ENCODE measurements around the gene MKLN1. TPM values are rescaled to one million over a fixed set of nuclear protein-coding genes. Genes with fewer than 3 reads are reported as not detected.
A peak's percentile ranks its signal among the peaks of the same experiment; 100 is the strongest.

MKLN1 gene
- total RNA-seq, 1 experiment from 2014 or later = 61.1 TPM

DNA sequence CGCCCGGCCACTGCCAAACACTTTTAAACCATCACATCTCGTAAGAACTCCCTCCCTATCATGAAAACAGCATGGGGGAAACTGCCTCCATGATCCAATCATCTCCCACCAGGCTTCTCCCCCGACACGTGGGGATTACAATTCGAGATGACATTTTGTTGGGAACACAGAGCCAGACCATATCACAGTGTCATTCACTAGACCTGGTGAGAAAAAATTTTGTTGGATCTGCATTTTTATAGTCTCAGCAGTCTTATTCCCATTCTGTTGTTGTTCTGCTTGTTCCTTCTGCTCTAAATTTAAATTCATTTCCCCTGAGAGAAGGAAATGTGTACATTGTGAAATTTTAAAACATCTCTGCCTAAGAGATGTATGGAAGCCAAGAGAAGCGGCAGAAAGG lies 4.8 kb upstream of the MKLN1 start:
- TF ChIP-seq EZH2 (IDR thresholded peaks at IDR 0.05; ENCODE audit: low read depth) = no peak
- TF ChIP-seq, protein P1, sequence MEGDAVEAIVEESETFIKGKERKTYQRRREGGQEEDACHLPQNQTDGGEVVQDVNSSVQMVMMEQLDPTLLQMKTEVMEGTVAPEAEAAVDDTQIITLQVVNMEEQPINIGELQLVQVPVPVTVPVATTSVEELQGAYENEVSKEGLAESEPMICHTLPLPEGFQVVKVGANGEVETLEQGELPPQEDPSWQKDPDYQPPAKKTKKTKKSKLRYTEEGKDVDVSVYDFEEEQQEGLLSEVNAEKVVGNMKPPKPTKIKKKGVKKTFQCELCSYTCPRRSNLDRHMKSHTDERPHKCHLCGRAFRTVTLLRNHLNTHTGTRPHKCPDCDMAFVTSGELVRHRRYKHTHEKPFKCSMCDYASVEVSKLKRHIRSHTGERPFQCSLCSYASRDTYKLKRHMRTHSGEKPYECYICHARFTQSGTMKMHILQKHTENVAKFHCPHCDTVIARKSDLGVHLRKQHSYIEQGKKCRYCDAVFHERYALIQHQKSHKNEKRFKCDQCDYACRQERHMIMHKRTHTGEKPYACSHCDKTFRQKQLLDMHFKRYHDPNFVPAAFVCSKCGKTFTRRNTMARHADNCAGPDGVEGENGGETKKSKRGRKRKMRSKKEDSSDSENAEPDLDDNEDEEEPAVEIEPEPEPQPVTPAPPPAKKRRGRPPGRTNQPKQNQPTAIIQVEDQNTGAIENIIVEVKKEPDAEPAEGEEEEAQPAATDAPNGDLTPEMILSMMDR (conservative IDR thresholded peaks at IDR 0.05) = no peak
- BruUV-seq (replicated peaks) = no TSS peak
- H3K9me3 ChIP-seq (ENCODE audit: insufficient read depth, low read depth) = peaks cover 7% of the 10 kb centered on the region; the same call in 1 of the 2 replicates

DNA sequence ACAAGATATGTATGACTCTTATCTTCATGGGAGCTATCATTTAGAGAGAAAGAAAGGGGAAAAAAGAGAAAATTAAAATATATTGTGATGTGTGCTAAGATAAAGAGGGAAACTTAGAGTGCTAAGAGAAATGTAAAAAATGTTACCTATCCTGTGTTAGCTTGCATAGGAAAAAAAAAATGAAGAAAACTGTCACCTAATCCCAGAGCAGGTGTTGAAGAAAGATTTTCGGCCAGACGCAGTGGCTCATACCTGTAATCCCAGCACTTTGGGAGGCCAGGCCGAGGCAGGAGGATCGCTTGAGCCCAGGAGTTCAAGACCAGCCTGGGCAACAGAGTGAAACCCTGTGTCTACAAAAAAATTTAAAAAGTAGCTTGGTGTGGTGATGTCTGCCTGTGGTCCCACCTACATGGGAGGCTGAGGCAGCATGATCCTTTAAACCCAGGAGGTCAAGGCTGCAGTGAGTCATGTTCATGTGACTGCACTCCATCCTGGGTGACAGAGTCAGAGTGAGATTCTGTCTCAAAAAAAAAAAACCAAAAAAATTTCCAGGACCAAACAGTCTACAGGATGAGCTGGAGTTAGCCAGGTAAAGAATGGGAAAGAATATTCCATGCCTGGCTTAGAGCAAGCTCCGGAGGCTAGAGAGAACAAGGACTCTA lies 2.4 kb upstream of the MKLN1 start:
- H3K9me3 ChIP-seq (ENCODE audit: insufficient read depth, low read depth) = no peaks in the 10 kb centered on the region
- BruUV-seq (replicated peaks) = no TSS peak
- H3K79me2 ChIP-seq (ENCODE audit: low read depth) = peaks cover 44% of the 10 kb centered on the region
- no peaks in the 10 kb centered on the region for H3K27me3 ChIP-seq (ENCODE audit: insufficient read depth, low read depth)
- intact Hi-C loops (cut with micrococcal nuclease; ENCODE audit: unreplicated experiment) = loop anchor here (5.0 kb wide), 2 partner anchors 47 to 97 kb away; no protein-coding TSS in a partner anchor
- H3F3A ChIP-seq (ENCODE audit: insufficient read depth, low read depth) = no peaks in the 10 kb centered on the region; the same call in none of the 2 replicates
- no peaks in the 10 kb centered on the region for H3K9me2 ChIP-seq (ENCODE audit: insufficient read depth)
- ChIA-PET CTCF (interaction anchor here (0.6 to 0.7 kb wide), 3 partner anchors 46 to 1053 kb away, joined by 3 to 4 read pairs (median 3); no protein-coding TSS in a partner anchor), POLR2A (ENCODE audit: unreplicated experiment) (no interaction called here)
- TF ChIP-seq EZH2 (IDR thresholded peaks at IDR 0.05; ENCODE audit: low read depth) = no peak
- TF ChIP-seq, protein P1 (conservative IDR thresholded peaks at IDR 0.05) = no peak
- H3K4me2 ChIP-seq = 0 out of 2 replicates have a peak overlapping the region, but pooled peaks have one; percentile 5
- H3K4me3 ChIP-seq = no peak overlapping the region
- peaks cover 36% of the 10 kb centered on the region for H3K4me1 ChIP-seq (replicated peaks; ENCODE audit: insufficient read depth)
- no peak overlapping the region for H2AFZ ChIP-seq
- H3K36me3 ChIP-seq (ENCODE audit: low read depth) = no peaks in the 10 kb centered on the region
- no peaks in the 10 kb centered on the region for H4K20me1 ChIP-seq (ENCODE audit: insufficient read depth)
- DNase-seq = no peak
- H3K27ac ChIP-seq = no peak overlapping the region

More for the DNA sequence above, 4.8 kb upstream of the MKLN1 start:
- Histone ChIP-seq H2AFZ (no peak overlapping the region), H3K27me3 (ENCODE audit: insufficient read depth, low read depth) (no peaks in the 10 kb centered on the region), H3K9me2 (ENCODE audit: insufficient read depth) (no peaks in the 10 kb centered on the region), H3K4me2 (no peak overlapping the region), H3F3A (ENCODE audit: insufficient read depth, low read depth) (no peaks in the 10 kb centered on the region; the same call in 1 of the 2 replicates), H3K4me1 (replicated peaks; ENCODE audit: insufficient read depth) (peaks cover 20% of the 10 kb centered on the region), H3K36me3 (ENCODE audit: low read depth) (no peaks in the 10 kb centered on the region), H3K27ac (no peak overlapping the region), H3K4me3 (no peak overlapping the region), H4K20me1 (ENCODE audit: insufficient read depth) (no peaks in the 10 kb centered on the region), H3K79me2 (ENCODE audit: low read depth) (peaks cover 19% of the 10 kb centered on the region)
- no peak for DNase-seq
- ChIA-PET POLR2A (ENCODE audit: unreplicated experiment) (no interaction called here), CTCF (no interaction called here)
- intact Hi-C loops (cut with micrococcal nuclease; ENCODE audit: unreplicated experiment) = no loop called here

DNA sequence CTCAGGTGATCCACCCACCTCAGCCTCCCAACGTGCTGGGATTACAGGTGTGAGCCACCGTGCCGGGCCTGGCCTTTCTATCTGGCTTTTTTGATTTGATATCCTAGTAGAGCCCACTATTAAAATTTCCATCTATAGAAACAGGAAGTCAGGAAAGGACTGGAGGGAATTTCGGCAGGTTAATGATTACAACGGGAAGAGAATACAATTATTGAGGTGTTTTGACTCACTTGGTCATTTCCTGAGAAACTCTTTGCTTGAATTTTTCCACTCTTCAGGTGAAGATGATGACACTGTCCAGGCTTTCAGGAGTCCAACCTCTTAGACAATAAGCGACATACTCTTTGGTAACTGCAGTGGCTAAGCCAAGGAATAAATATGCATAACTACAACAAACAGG lies 1.1 kb upstream of the MKLN1 start:
- peaks cover 57% of the 10 kb centered on the region for H3K79me2 ChIP-seq (ENCODE audit: low read depth)
- H3F3A ChIP-seq (ENCODE audit: insufficient read depth, low read depth) = no peaks in the 10 kb centered on the region; the same call in none of the 2 replicates
- no peaks in the 10 kb centered on the region for H3K27me3 ChIP-seq (ENCODE audit: insufficient read depth, low read depth)
- no peak for TF ChIP-seq EZH2 (IDR thresholded peaks at IDR 0.05; ENCODE audit: low read depth)
- TF ChIP-seq, protein P1 (conservative IDR thresholded peaks at IDR 0.05) = no peak
- peak overlapping the region; percentile 76 for H3K27ac ChIP-seq
- CTCF ChIA-PET = interaction anchor here (0.6 kb wide), 1 partner anchor 153 kb away, joined by 9 read pairs; no protein-coding TSS in a partner anchor
- no peaks in the 10 kb centered on the region for H4K20me1 ChIP-seq (ENCODE audit: insufficient read depth)
- H3K4me2 ChIP-seq = peak overlapping the region; percentile 95
- H3K4me3 ChIP-seq = peak overlapping the region; percentile 91
- intact Hi-C loops (cut with micrococcal nuclease; ENCODE audit: unreplicated experiment) = loop anchor here (5.0 kb wide), 2 partner anchors 46 to 96 kb away; no protein-coding TSS in a partner anchor
- POLR2A ChIA-PET (ENCODE audit: unreplicated experiment) = interaction anchor here (0.5 to 0.6 kb wide), 3 partner anchors 8 to 91 kb away, joined by 4 to 9 read pairs (median 8); no protein-coding TSS in a partner anchor
- H3K4me1 ChIP-seq (replicated peaks; ENCODE audit: insufficient read depth) = peaks cover 45% of the 10 kb centered on the region
- H2AFZ ChIP-seq = peak overlapping the region; percentile 95
- BruUV-seq (replicated peaks) = no TSS peak
- no peaks in the 10 kb centered on the region for H3K36me3 ChIP-seq (ENCODE audit: low read depth)
- DNase-seq = no peak
- H3K9me3 ChIP-seq (ENCODE audit: insufficient read depth, low read depth) = no peaks in the 10 kb centered on the region
- no peaks in the 10 kb centered on the region for H3K9me2 ChIP-seq (ENCODE audit: insufficient read depth)
